Measurements from ENCODE around the gene MRPS15.

MRPS15 gene

DNA sequence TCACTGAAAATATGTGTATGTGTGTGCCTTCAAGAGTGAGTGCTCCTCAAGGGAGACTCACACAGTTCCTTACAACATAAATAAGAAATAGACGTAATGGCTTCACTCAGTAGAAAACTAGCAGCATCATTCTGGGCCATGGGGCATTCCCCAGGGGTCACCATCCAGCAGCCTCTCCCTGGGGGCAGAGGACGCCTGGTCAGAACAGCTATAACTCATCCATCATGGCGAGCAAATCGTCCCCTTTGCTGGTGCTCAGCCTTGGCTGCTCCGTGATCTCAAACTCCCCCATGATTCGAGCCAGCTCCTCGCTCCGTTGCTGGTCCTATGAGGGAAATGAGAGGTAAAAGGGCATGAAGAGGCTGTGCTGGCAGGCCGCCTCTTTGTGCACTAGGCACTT, 46.3 kb downstream of the MRPS15 start:
- DNase-seq = no peak

DNA sequence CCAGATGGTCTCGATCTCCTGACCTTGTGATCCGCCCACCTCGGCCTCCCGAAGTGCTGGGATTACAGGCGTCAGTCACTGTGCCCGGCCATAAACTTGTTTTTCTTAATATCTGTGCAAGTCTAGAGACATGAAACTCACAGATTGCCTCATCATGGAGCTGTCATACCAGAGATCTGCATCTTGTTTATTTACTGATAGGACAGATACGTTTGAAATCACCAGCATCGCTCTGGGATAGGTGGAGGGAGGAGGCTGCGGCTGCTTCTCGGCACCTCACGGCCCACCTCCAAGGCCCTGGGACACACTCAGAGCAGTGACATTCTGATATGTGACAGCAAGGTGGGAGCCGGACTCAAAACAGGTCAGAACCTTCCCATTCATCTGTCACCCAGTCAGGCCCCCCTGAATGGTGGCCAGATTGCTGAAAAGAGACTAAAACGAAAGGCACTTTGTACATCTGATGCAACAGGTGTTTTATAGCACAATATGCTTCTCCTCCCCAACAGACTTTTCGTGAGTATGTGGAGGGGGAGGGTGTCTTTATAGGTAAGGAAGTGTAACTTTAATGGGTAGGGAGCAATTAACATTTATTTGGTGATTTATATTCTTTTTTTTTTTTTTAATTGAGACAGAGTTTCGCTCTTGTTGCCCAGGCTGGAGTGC, 48.4 kb downstream of the MRPS15 start:
- no peak for DNase-seq

DNA sequence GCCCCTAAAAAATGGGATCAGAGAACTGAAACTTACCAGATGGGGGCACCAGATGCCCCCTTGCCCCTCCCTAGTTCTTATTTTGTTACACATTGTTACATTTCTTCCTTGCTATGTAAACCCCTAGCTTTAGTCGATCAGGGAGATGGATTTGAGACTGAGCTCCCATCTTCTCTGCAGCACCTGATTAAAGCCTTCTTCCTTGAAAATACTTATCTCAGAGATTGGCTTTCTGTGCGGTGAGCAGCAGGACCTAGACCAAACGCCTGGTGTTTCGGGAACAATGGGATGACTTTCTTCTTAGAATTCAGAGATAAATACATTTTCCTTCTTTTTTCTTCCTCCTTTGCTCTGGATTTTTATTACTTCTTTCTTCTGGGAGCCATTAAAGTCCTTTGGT, 49.8 kb downstream of the MRPS15 start:
- no peak for DNase-seq

DNA sequence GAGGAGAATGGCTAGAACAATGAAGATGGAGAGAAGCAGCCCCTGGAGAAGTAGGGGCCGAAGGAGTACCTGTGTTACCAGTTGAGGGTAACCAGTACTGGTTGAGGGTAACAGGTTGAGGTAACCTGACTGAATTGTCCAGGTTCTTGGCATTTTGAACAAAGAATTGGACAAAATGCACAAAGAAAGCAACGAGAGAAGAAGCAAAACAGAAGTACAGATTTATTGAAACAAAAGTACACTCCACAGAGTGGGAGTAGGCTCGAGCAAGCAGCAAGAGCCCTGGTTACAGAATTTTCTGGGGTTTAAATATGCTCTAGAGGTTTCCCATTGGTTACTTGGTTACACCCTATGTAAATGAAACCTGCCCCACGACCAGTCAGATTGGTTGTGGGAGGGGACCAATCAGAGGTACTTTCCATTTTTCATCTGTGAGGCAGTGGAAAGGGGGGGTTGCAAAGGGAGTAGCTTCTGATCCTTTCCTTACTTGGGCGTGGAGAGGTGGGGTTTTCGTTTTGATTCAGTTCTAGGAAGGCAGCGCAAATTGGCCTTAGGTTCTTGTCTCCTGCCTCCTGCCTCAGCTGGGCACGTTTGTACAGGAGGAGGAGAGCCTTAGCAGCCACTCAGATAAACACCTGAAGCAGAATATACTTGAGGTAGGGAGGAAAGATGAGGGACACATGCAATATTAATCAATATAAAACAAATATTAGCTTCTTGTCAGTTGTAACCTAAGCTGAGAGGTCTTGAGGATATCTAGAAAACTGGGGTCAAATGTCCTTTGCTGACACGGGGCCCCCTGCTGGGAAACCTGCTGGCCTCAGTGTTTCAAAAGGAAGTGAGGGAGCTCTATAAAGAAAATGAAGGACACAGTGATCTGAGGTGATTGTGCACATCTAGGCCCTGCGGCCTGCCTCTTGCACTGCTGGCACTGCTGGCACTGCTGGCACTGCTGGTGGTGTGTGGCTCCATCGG, 52.2 kb downstream of the MRPS15 start:
- DNase-seq = peak; percentile 31

DNA sequence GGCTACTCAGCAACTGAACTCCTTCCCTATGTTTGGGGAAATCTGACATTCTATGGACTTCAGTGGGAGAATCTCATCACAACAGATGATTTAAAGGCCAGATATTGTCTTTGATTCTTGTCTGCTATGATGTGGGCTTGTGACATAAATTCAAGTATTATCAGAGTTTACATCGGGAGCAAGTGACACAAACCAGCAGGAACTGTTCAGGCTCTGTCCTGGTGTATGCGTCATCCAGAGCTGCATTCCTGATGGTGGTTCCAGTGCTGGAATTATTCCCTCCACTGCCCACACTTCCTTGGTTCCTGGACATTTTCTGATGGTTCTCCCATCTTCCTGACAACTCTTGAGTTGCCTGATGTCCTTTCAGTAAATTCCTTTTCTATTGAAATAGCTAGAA, 55.7 kb downstream of the MRPS15 start:
- DNase-seq = no peak

DNA sequence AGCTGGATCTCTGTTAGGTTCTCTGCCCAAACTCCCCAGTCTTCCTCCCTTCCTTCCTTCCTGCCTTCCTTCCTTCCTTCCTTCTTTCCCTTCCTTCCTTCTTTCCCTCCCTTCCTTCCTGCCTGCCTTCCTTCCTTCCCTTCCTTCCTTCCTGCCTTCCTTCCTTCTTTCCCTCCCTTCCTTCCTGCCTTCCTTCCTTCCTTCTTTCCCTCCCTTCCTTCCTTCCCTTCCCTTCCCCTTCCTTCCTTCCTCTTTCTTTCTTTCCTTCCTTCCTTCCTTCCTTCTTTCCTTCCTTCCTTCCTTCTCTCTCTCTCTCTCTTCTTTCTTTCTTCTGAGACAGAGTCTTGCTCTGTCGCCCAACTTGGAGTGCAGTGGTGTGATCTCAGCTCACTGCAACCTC, 57.7 kb downstream of the MRPS15 start:
- no peak for DNase-seq
